ENCODE data around the gene NLRP3.

DNA sequence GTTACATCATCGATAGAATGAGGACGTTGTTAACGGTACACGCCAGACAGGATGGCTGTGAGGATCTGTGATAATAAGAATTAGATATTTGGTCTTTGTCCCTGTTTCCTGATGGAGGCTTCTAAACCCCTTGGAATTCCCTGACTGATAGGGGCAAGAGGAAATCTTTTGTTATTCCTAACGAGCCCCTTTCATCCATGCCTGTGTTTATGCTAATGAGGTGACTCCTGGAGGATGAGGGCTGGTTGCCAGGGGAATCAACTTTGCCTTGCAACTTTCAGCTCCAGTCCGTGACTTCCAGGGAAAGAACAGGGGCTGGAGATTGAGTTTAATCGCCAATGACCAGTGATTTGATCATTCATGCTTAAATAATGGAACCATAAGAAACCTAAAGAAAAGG lies 39.3 kb upstream of the NLRP3 start:
- no peak for TF ChIP-seq POLR2A (IDR thresholded peaks at IDR 0.05; ENCODE audit: low read depth, low read length)
- no peak for TF ChIP-seq POLR2AphosphoS5 (IDR thresholded peaks at IDR 0.05; ENCODE audit: low read depth, low read length)
